ENCODE data around the gene TRHDE.

- TF ChIP-seq ZNF274 (IDR thresholded peaks at IDR 0.05; ENCODE audit: low read depth, low read length) (no peak), SUZ12 (IDR thresholded peaks at IDR 0.05; ENCODE audit: extremely low read depth, insufficient read depth, insufficient read length) (no peak), YY1 (IDR thresholded peaks at IDR 0.05; ENCODE audit: insufficient read depth, insufficient read length) (no peak)
These were observed 346.6 kb downstream of the TRHDE start for GRCh38 chr12:72618764-72619163.
